NCI-H748 (cell line): ENCODE measurements around the gene ONECUT2.
A peak's percentile ranks its signal among the peaks of the same experiment; 100 is the strongest.
"Not testable (repeated sequence)": the region's sequence is repeated elsewhere in the genome, so short reads cannot be mapped to it uniquely, and the experiment has no call there.

Source experiments
- DNase-seq: peaks from one replicate; lab custom pipeline; 2025; ENCODE audit not compliant: unreplicated experiment; lab: John Stamatoyannopoulos, UW

The ONECUT2 gene

DNA sequence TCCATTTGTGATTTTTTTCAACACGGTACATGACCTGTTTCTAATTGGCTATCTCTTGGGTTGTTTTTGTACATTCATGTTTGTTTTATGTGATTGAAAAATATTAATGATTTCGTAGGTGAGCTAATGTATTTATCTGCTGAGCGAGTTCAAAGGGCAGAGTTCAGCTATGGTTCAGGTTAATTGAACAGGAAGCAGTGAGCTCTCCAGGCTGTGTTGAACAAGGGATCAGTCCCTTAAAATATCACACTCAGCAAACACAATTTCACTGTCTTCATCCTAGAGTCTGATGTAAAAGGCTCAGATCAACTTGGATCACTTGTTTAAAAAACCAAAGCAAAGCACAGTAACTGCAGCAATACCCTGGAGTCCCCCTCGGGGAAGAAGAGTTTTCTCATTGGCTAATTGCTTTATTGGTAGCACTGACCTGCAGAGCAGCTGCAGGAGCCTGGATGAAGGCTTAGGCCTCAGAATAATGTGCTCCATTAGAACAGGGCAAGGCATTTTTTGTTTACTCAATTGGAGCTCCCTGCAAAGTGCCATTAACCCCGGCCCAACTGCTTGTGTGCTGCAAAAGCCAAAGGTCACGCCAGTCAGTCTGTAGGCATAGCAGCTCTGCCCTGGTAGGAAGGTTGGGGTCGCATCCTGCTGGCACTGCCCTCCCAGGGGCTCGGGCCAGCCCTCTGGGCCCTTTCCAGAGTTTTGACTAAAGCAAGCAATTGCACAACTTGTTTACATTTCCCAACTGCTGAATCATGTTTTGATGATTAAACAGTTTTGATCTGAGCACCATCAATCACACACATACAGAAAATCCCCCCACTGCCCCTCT, 10.5 kb downstream of the ONECUT2 start:
- DNase-seq, result peak; percentile 88

DNA sequence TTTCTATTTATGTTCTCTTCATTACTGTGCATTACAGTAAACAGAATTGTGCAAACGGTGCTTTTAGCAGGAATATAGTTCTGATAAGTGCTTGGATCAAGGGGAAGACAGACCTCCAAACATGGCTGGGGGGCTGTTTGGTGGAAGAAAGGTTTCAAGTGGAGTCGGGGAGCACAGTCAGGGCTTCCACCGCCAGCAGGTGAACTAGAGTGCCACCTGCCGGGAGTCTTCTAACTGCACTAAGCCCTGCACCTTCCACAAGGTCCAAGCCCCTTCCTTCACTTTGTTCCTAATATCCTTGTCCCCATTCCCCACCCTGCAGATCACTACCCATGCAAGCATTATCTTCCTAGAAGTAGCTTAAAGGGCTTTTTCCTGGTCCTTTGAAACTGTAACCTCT, 11.1 kb downstream of the ONECUT2 start:
- peak; percentile 77 for DNase-seq

DNA sequence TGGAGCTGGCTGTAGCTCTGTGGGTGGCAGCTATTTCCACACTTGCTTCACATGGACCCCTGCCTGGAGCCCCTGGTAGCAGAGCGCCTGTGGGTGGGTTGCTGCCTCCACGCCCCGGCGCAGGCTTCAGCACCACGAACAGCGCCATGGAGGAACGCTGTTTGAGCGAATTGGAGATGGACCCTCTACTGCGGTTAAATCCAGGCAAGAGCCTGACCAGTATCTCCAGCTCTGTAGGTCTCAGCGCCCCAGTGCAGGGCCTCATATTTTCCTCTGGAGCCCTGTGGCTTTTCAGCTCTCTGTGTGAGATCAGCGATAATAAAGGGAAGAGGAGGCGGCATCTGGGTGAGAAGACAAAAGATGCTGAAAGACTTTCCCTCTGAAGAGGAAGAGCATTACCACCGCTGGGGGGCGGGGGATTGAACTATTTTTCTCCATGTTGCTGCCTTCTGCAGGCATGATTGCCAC, 12.0 kb downstream of the ONECUT2 start:
- no peak for DNase-seq

DNA sequence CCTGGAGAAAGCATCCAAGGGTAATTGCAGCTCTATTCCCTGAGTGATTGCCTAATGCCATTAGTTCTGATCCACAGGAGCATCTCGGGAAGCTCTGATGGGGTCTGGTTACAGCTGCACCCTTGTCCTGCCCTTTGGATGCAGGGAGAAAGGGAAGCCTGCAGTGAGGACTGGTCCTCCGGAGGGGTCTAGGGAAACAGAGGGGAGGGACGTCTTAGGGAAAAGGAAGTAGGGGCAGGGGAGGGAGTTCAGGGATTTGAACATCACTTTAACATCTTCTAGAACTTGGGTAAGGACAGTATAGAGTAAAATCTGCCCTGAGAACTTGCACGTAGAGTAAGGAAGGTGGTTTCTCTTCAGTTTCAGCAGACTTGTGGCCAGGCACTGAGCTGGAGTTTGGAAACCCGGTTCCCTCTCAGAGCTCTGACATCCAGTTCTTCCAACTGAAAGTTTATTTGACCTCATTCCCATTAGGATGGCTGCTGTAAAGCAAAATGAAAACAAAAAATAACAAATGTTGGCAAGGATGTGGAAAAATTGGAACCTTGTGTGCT, 20.5 kb downstream of the ONECUT2 start:
- DNase-seq, result no peak

DNA sequence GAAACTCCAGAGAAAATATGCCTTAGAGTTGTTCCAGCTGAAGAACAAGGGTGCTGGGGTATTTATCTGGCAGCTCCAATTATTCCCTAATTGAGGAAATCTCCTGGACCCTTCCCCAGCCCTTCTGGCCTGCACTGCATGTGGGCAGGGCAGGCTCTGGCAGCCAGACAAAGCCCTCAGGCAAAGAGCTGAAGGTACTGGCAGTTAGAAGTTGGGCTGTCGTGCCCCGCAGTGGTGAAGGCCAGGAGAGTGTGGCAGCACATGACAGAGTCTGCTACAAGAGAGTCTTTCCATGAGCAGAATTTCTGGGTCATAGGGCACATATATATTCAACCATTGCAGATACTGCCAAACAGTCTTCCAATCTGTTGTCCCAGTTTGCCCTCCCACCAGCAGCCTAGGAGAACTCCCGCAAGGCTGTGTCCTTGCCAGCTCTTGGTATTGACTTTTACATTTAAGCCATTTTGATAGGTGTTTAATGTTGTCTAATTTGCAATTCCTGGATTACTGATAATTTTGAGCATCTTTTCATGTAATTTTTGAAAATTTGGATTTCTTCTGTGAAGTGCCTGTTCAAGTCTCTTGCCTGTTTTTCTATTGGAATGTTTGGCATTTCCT, 26.6 kb downstream of the ONECUT2 start:
- DNase-seq, result no peak

DNA sequence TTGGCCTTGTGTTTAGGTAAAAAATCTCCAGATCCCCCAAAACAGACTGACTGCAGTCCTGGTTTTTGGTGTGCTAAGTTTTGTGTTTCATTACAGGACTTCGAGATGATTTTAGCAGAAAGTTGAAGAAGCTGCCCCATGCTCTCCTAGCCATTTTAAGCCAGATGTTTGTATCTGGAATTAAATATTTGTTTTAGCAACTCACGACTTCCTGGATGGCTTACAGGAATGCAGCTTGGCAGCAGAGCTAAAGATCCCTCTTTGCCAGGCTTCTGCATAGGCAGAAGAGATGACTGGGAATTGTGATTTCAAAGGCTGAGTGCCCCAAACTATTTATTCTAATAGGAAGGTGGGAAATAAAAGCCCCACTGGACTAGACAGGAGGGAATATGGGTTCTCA, 31.1 kb downstream of the ONECUT2 start:
- DNase-seq, result no peak

DNA sequence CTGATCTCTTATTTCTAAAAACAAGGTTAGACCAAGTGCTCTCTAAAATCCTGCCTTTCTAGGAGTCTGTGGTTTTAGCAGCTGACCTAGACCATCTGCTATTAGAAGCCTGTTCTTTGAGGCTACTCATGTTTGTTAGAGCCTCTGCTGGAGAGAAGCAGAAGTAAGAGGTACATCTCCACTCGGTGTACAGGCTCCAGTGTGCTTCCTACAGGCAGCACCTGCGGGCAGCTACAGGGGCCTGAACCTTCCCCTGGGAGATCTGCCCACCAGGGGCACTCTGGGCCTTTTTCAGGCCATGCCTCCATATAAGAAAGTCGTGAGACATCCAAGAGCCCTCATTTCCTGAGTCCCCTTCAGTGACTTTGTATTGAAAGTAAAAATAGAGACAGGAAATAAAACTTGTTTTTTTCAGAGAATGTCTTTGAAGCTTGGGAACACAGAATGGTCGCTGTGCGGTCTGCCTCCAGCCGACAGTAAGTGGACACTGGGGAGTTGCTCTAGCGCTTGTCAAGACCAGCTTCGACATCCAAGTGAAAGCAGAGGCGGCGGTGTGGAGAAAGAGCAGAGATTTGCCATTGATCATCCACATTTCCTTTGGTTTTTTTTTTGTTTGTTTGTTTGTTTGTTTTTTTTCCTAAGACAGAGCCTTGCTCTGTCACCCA, 31.7 kb downstream of the ONECUT2 start:
- no peak for DNase-seq

DNA sequence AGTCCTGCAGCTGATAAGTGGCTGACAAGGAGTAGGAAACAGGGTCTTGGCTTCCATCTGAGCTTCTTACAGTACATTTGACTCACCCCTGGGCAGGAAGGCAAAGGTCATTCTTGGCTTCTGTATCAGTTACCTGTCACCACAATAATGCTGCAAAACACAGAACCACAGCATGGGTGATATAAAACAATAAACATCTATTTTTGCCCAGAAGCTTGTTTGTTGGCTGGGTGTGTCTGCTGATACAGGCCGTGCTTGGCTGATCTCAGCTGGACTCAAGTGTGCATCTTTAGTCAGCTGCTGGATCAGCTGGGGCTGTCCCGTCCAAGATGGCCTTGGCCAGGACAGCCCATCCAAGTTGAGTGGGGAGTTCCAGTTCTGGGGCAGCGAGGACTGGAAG, 34.7 kb downstream of the ONECUT2 start:
- peak; percentile 11 for DNase-seq

DNA sequence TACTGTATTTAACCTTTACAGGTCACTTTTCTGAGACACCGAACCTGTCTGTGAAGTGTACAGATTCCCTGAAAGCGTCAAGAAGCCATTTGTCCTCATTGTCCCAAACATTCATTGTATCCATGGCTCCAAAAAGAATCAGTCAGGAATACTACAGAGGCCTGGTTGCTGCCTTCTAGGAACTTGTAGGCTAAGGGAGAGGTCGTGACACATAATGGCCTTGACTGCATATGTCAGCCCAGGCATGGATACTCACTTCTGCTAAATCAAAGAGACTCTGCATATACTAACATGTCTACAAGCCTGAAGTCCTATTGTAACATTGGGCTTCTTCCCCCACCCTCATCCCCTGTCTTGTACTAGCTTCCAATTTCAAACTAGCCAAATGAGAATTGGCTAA, 40.2 kb downstream of the ONECUT2 start:
- DNase-seq, result no peak

DNA sequence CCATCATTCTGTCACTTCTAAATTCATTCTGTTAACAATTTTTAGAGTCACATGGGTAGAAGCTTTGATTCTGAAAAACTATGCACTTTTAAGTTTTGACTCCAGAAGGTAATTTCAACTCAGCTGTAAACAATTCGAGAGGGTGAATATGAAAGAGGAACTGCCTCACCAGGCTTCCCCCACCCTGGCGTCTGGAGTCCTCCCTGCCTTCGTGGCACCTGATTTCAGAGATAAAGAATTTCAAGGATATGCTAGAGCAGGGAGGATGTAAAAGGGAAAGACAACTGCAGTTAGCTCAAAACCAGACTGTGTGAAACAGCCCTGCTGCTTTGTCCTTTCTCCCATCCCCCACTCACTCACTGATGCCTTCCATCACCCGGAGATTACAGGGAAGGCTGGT, 40.7 kb downstream of the ONECUT2 start:
- DNase-seq, result no peak

DNA sequence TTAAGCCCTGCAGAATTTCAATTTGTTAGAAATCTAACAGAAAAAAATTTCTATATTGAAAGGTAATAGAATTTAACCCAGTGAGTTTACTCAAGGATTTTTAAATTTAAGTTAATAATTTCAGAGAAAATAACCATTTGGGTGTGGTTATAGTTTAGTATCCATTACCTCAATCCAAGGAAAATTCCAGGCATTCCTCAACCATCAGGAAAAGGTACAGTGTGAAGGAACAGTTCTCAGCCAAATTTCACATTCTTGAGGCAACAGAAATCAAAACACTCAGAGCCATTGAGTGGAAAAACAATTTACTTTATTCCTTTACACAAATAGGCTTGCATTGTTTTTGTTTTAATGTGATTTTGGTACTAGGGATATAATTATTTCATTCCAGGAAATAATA, 45.6 kb downstream of the ONECUT2 start:
- DNase-seq, result no peak

DNA sequence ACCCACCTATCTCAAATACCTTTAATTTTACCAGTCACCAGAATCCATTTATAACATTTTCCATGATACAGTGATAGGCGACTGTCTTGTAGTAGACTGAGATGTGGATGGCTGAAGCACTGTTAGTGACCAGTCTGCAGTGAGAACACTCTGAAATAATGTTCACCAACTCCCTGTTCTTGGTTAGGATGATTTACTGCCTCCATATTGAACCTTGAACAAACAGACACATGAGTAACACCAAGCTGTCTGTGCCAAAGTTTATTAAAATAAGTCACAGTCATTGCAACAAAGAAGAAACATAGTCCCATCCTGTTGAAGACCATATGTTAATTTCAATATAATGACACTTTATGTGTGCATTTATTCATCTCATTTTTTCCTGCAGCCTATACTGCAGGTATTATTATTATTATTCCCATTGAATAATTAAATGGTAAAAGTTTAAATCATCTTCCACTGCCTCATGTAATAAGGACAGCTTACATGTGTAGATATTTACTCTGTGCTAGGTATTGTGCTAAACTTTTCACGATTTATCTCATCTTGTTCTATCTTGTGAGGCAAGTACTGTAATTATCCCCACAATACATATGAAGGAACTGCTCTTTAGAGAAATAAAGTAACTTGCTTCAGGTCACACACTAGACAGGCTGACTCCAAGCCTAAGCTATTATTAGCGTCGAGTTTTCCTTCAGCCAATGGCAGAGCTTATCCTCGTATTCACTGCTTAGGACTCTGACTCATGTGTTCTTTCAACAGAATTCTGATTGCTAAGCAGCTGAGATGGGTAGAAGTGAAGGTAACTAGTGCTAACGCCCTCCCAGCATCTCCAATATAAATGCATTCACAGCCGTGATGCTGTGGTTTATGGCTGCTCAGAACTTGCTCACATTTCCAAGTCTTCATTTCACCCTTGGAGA, 62.5 kb downstream of the ONECUT2 start:
- peak; percentile 18 for DNase-seq

DNA sequence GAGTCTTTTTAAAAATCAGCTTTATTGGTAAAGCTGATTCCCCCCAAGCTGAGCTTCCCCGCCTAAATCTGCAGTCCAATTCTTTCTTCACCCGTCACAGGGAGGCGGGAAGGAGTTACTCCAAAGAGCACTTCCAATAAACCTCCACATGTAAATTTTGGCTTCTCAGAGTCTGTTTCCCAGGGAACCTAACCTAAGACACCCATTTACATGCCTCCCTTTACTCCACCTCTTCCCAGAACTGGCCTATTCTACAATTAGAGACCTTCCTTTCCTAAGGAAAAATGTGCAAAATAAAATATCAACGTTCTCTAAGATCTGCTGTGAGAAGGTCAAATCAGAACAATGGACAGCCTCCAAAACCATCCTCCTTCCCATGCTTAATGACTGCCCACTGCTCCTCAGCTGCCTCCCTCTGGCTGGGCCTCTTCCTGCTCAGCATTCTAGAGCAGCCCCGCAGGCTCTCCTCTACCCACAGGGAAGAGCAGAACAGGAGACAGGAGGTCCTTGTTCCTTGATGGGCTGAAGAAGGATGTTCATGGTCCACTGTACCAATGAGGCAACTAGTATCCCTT, 63.6 kb downstream of the ONECUT2 start:
- no peak for DNase-seq

DNA sequence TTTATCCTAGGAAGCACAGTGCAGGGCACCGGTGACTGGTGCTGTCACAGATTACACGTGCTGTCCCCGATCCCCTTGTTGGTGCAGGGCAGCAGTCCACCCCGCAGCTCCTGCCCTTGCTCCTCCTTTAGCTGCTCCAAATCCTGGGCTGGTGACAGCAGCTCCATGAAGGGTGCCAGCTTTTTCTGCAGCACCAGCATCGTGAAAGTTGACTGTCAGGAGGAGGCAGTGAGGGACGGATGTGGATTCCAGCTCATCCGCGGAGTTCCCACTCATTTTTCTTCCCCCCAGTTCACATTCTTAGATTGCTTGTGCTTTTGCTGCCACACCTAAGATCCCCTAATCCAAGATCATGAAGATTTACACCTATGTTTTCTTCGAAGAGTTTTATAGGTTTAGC, 67.5 kb downstream of the ONECUT2 start:
- DNase-seq, result no peak

DNA sequence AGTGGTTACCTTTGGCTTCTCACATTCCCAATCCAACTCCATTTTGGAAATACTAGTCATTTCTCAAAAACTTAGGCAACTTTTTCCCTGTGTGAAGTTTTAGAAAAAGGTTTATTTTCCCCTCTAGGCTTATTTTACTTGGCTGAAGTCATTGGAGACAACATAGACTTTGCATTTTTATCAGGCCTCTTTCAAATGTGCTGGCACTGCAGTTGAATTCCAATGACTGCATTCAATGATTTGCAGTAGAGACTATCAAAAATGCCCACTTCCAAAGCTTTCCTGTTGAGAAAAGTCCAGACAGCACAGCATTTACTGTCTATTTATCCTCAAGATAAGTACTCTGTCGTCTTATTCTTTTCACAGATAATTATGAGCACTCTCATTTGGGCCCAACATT, 70.1 kb downstream of the ONECUT2 start:
- no peak for DNase-seq

DNA sequence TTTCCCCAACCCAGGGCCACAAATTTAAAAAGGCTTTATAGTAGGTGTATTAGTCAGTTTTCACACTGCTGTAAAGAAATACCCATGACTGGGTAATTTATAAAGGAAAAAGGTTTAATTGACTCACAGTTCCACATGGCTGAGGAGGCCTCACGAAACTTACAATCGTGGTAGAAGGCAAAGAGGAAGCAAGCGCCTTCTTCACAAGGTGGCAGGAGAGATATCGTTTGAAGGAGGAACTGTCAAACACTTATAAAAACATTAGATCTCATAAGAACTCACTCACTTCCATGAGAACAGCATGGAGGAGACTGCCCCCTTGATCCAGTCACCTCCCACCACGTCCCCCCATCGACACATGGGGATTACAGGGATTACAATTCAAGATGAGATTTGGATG, 80.9 kb downstream of the ONECUT2 start:
- no peak for DNase-seq

DNA sequence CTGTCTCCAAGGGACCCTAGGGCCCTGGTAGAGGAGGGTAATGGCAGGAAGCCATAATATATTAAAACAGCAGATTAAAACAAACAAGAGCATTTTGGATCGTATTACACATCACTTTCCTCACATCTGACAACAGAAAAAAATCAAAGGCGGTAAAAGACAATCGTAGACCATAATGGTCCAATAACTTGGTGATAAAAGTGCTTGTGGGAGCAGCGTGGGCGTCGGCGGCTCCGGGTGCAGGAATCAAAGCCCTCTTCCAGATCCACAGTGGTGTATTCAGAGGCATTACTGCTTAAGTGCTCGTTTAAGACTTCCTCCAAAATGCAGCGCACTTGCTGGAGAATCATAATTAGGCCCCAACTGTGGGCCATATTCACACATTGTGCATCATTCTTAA, 83.4 kb downstream of the ONECUT2 start:
- DNase-seq, result peak; percentile 24

DNA sequence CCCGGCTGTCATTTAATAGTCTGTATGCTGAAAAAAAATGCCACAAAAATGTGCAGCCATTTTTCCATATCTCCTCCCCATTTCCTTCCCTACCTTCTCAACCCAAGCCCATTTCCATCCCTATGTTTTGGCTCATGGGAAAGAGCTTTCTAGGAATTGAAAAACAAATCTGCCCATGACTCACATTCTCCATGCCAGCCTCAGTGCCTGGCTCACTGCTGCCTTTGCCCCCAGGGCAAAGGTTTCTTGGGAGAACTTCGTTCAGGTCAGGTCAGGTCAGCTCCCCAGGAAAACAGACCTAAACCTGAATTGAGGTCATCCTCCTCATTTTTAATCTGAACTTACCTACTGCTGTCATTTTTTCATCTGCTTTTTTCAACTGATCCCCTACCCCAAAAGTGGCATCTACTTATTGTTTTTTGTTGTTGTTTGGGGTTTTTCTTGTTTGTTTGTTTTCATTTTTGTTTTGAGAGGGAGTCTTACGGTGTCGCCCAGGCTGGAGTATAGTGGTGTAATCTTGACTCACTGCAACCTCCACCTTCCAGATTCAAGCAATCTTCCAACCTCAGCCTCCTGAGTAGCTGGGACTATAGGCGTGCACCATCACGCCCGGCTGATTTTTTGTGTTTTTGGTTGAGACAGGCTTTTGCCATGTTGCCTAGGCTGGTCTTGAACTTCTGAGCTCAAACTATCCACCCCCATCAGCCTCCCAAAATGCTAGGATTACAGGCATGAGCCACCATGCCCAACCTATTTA, 84.7 kb downstream of the ONECUT2 start:
- no peak for DNase-seq

DNA sequence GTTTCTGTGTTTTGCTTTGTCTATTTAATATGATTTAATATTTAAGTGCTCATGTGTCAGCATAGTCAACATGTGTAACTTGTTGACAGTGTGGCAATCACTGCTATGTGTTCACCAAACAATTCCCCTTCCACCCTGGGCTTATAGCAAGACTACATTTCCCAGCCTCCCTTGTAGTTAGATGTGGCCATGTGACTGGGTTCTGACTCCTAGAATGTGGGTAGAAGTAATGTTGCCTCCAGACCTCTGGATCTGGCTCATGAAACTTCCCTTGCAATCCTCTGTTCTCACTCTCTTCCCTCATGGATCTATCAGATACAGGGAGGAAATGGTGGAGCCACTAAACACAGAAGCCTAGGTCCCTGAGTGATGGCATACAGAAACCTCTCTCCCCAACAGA, 87.2 kb downstream of the ONECUT2 start:
- not testable (repeated sequence) for DNase-seq
